GM12801 (cell line): ENCODE measurements around the gene MBIP.

ENCODE experiments used
- CTCF ChIP-seq: IDR thresholded peaks from one replicate; pipeline ENCODE4 v1.5.1; 2011; ENCODE audit warnings: control low read depth; ENCODE audit not compliant: insufficient read length; ENCODE audit errors: extremely low read depth

Gene MBIP

GRCh38 chr14:36346052-36346451, 25.6 kb upstream of the MBIP start:
- TF ChIP-seq CTCF, result no peak

GRCh38 chr14:36344211-36344610, 23.8 kb upstream of the MBIP start:
- TF ChIP-seq CTCF, result no peak

GRCh38 chr14:36340276-36340890, 19.9 kb upstream of the MBIP start:
- no peak for TF ChIP-seq CTCF

- TF ChIP-seq CTCF, result no peak
These were observed 19.4 kb upstream of the MBIP start for GRCh38 chr14:36339816-36340215.

- TF ChIP-seq CTCF, result no peak
These were observed 12.7 kb upstream of the MBIP start for GRCh38 chr14:36333119-36333518.

GRCh38 chr14:36325853-36326252, 5.4 kb upstream of the MBIP start:
- TF ChIP-seq CTCF, result no peak

GRCh38 chr14:36324897-36325296, 4.5 kb upstream of the MBIP start:
- TF ChIP-seq CTCF, result no peak
